GM18870 (cell line): Measurements from ENCODE around the gene ZDHHC14.
"Not testable (repeated sequence)": the region's sequence is repeated elsewhere in the genome, so short reads cannot be mapped to it uniquely, and the experiment has no call there.

Source experiments
- ATAC-seq: cut with Tn5 transposase; IDR thresholded peaks from one replicate; pipeline ENCODE4 v1.9.1; 2021; ENCODE audit warnings: moderate library complexity; ENCODE audit not compliant: unreplicated experiment

ZDHHC14 gene

DNA sequence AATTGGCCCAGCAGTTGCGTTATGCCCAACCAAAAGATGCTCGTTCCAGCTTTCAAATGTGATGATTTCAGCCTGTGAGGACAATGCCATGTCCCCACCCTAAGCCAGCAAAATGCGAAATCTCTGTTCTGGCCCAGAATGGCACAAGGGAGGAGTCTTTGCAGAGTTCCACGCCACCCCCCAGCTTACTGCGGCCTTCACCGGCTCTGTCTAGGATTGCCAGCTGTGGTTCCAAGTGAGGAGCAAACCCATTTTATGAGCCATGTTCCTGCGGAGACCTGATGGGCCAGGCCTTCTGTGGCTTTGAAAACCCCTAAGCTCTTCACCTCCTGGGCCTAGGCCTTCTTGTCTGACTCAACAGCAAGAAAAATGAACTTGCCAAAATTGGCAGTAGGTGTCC is 295.3 kb downstream of the ZDHHC14 start:
- ATAC-seq: no peak

DNA sequence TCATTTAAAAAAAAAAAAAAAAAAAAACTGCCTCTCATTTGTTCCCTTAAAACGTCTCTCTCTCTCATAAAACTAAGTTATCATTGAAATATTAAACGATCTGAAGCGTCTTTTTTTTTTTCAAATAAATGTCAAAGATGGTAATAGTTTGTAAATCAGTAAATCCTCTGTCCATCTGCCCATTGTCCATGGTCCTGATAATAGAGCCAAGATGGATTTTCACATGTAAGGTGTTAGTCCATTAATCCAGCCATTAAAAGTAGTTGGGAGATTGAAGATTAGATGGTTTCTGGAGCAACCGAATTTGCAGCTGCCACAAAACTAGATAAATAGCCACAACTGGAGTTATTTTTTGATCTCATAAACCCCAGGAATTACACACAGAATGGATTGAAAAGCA is 296.2 kb downstream of the ZDHHC14 start:
- ATAC-seq: no peak

GRCh38 chr6:157679605-157680580 is 298.9 kb downstream of the ZDHHC14 start:
- no peak for ATAC-seq

DNA sequence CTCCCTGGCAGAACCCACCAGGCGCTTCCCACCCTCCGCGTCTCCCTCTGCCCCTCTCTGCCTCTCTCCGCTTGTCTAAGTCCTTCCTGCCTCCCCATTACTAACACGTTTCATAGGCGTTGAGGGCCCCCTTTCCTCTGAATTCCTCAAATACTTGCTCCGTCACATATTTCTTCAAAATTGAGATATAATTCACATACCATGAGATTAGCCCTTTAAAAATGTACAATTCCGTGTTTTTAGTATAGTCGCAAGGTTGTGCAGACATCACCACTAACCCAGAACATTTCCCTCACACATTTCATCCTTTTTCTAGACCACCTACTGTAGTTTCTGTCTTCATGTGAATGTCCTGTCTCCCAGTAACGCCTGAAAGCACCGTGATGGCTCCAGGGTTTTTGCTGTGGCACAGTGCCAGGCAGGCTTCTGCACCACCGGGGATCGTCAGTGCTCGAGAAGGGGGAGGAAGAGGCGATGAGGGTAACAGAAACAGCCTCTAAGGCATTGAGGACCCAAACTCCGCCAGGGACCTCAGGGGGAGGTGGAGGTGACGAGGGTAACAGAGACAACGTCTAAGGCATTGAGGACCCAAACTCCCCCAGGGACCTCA is 300.2 kb downstream of the ZDHHC14 start:
- ATAC-seq: no peak

- ATAC-seq: no peak
Observed at GRCh38 chr6:157682856-157683481, 302.0 kb downstream of the ZDHHC14 start.

DNA sequence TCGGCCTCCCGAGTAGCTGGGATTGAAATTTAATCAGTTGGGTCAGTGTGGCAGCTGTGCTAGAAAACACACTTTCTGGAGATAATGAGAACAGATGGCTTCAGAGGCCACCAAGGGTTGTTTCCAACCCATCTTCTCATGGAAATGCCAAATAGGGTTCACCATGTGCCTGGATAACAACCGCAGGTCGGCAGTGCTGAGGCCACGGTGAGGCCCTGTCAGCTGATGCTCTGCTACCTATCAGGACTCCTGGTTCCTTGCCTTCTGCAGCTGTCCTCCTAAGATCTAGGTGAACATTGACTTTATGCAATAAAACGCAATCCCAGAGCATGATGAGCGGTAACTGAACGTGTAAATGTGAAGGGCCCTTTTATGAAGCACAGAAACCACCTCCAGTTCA is 302.7 kb downstream of the ZDHHC14 start:
- ATAC-seq: no peak

GRCh38 chr6:157684620-157685299 is 303.8 kb downstream of the ZDHHC14 start:
- ATAC-seq: no peak

DNA sequence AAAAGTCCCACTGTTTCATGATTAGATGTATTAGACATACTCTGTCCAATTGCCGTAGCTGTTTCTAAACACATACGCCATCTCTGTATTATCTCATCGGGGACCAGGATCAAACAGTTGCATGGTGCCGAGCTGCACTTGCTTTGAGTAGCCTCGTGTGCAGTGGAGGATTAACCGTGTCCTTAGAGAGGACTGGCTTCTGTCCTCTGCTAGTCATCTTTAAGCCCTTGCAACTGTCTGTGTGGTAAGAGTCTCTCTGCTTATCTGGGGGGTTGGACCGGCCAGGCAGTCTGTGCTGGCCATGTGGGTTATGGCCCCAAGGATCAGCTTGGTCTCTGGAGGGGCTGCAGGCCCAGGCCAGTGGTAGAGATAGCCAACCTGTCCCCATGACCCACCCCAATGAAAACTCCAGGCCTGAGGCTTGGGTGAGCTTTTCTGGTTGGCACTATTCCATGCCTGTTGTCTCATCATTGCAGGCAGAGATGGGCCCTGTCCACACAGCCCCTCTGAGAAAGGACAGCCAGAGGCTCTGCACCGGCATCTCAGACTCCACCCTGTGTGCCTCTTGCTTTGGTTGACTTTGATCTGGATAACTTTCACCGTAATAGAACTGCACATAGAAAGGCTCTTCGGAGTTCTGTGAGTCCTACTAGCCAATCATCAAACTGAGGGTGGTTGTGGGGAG is 304.7 kb downstream of the ZDHHC14 start:
- ATAC-seq: no peak

GRCh38 chr6:157688275-157688959 is 307.4 kb downstream of the ZDHHC14 start:
- no peak for ATAC-seq

DNA sequence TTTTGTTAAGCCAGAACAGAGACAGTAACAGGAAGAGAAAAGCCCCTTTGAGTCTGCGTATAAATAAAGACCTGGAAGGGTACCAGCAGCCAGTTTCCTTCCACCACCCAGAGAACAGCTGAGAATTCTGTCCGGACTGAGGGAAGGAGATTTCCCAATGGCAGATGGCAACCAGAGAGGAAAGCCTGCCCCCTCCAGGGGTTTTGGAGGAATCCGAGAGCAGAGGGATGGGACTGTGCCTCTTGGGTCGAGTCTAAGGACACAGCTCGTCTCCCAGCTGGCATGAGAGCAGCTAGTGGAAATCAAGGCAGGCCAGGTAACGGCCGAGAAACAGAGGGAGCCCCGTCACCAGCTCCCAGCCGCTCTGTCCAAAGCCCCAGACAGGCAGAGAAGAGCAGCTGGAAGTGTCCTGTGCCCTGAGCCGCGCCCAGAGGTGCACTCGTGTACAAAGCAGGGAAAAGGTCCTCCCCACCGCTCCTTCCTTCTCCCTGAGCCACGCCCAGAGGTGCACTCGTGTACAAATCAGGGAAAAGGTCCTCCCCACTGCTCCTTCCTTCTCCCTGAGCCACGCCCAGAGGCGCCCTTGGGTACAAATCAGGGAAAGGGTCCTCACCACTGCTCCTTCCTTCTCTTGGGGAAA is 308.1 kb downstream of the ZDHHC14 start:
- no peak for ATAC-seq

DNA sequence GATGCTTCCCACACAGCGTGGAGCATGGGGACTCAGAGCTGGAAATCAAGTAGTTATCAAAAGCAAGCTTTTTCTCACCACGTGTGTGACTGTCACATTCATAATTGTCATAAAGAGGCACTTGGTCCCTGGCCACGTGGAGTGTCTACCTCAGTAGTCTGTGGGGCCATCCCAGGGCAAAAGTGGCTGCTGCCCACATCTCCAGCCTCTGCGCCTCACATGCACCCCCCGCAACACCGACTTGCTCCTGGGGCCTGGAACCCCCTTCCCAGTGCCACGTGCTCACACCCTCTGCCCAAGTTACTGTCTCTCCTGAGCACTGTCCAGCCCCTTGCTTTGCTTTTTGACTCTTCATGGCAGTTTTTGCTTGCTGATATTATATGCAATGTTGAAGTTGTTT is 308.9 kb downstream of the ZDHHC14 start:
- ATAC-seq: no peak

DNA sequence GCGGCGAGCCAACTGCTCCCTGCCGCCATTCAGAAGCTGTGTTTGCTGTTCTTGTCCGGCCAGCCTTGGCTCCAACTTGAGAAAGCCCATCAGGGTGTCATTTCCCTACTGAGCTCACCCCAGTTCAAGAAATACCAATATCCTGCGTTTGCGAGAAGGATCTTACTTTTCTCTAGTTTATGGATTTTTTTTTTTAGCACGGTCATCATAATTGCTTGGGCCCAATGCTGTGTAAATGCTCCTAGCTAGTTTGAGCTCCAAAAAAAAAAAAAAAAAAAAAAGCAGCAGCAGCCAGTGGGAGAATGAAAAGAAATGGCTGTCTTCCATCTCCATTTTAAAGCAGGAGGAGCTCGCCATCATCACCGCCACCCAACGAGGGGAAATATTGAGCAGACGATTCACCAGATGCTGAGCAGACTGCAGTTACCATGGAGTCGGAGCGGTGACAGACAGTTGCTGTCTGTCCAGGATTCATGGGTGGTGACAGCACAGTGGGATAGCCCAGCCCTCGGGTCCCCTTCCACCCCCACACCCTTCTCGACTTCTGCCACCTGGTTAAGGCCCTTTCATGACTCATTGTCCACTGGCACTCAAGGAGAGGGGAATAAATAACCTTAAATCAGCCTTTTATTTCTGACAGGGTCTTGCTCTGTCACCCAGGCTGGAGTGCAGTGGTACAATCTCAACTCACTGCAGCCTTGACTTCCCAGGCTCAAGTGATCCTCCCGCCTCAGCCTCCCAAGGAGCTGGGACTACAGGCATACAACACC is 309.6 kb downstream of the ZDHHC14 start:
- ATAC-seq: no peak

GRCh38 chr6:157691621-157692020 is 310.6 kb downstream of the ZDHHC14 start:
- ATAC-seq: not testable (repeated sequence)

GRCh38 chr6:157693867-157694266 is 312.9 kb downstream of the ZDHHC14 start:
- no peak for ATAC-seq

- no peak for ATAC-seq
Observed at GRCh38 chr6:157695301-157696040, 314.5 kb downstream of the ZDHHC14 start.

DNA sequence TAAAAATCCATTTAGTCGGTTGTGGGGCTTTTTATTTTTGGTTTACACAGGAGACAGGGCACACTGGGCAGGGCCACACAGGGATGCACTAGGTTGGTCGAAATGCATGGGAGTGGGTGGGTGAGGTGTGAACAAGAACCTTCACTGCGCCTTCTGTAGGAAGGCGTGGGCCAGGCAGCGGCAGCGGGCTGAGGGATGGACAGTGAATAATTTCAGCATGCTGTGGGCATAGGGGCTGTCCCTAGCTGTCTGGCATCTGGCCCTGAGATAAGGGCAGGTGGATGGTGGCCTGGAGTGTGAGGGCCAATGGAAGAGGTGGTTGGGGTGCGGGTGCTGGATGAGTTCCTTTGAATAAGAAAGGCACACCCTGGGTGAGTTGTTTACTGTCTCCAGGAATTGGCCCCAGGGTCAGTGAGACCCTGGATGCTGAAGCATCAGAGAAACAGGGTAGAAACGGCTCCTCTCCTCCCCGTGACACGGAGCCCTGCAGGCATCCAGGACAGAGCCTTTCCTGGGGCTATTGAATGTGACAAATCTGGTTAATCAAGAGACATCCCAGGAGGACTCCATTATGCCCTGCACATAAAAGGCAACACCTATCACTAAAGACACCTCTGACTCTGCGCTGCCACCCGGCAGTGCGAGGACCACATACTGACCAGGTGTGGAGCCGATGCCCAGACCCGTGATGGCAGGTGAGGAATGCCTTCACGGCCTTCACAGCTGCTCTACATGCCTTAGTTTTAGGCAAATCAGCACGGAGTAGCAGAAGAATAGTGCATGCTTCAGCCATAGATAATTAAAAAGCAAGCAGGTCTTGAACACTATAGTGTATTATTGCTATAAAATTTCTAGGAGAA is 319.0 kb downstream of the ZDHHC14 start:
- no peak for ATAC-seq

- not testable (repeated sequence) for ATAC-seq
Observed at GRCh38 chr6:157706351-157706750, 325.4 kb downstream of the ZDHHC14 start.
